BJ (cell line): ENCODE data around the gene OVOL3. TPM values are rescaled to one million over a fixed set of nuclear protein-coding genes. Genes with fewer than 3 reads are reported as not detected.

Source experiments
- CTCF ChIA-PET: fragments of 350-600 bp; formaldehyde crosslinking; extraction: SDS; loops from one replicate; lab custom pipeline; 2021; ENCODE audit warnings: antibody characterized with exemption, inconsistent platforms; lab: Yijun Ruan, JAX
- POLR2A ChIA-PET: fragments of 300-600 bp; sonication (Branson Sonifier 250); formaldehyde crosslinking; extraction: SDS; loops from one replicate; lab custom pipeline; 2021; ENCODE audit warnings: antibody characterized with exemption; lab: Charles Lee
- DNase-seq: peaks from one replicate; pipeline ENCODE4 v3.0.0-alpha.2; 2011; ENCODE audit warnings: low read depth
- H3K27me3 ChIP-seq: 2 replicates; pipeline ENCODE4 v1.6.0; 2011; ENCODE audit warnings: low read length; ENCODE audit not compliant: control insufficient read depth, insufficient read depth
- H3K36me3 ChIP-seq: 2 replicates; pipeline ENCODE4 v1.5.1; 2011; ENCODE audit warnings: low read length; ENCODE audit not compliant: control insufficient read depth, insufficient read depth
- H3K4me3 ChIP-seq: 2 replicates; pipeline ENCODE4 v1.5.1; 2011; ENCODE audit warnings: low read depth, mild to moderate bottlenecking, control low read depth, low read length
- polyA plus RNA-seq: library from polyadenylated mRNA; depleted of rRNA; stranded (reverse); fragments of >200 nt; gene quantifications from 2 replicates; pipeline ENCODE4 v1.2.3, GENCODE V29; 2011
- TF ChIP-seq, protein P1 (sequence below): IDR thresholded peaks from 2 replicates; pipeline ENCODE4 v1.5.1; 2011; ENCODE audit warnings: low read depth, mild to moderate bottlenecking, control low read depth, inconsistent platforms, low read length, moderate library complexity; ENCODE audit not compliant: insufficient read depth

OVOL3 gene
- polyA plus RNA-seq, 1 experiment = not detected

DNA sequence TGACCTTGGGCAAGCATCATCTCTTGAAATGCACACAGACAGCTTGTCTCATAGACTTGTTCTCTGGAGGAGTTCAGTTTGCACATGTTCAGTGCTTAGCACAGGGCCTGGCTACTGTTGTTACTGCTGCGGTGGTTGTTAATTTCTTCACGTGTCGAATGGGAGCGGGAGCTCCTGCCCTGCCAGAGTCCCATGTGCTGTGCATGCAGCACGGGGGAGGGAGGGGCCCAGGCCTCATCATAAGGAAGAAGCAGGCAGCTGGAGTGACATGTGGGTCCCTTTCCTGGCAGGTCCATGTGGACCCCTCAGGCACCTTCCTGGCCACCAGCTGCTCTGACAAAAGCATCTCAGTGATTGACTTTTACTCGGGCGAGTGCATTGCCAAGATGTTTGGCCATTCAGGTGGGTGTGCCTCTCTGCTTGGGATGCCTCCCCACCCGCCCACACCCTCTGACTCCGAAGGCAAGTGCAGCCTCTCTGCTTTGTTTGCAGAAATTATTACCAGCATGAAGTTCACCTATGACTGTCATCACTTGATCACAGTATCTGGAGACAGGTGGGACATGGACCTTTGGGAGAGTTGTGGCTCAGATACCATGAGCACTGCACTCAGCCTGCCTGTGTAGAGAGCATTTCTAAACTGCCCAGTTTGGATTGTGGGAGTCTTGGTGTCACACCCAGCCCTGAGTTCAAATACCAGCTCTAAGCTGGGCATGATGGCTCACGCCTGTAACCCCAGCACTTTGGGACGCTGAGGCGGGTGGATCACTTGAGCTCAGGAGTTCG, 19.8 kb upstream of the OVOL3 start:
- TF ChIP-seq, protein P1, sequence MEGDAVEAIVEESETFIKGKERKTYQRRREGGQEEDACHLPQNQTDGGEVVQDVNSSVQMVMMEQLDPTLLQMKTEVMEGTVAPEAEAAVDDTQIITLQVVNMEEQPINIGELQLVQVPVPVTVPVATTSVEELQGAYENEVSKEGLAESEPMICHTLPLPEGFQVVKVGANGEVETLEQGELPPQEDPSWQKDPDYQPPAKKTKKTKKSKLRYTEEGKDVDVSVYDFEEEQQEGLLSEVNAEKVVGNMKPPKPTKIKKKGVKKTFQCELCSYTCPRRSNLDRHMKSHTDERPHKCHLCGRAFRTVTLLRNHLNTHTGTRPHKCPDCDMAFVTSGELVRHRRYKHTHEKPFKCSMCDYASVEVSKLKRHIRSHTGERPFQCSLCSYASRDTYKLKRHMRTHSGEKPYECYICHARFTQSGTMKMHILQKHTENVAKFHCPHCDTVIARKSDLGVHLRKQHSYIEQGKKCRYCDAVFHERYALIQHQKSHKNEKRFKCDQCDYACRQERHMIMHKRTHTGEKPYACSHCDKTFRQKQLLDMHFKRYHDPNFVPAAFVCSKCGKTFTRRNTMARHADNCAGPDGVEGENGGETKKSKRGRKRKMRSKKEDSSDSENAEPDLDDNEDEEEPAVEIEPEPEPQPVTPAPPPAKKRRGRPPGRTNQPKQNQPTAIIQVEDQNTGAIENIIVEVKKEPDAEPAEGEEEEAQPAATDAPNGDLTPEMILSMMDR = no peak
- H3K27me3 ChIP-seq = no peaks in the 10 kb centered on the region
- no peak overlapping the region for H3K4me3 ChIP-seq
- ChIA-PET POLR2A (no interaction called here), CTCF (no interaction called here)
- no peak for DNase-seq
- peaks cover 5% of the 10 kb centered on the region for H3K36me3 ChIP-seq

DNA sequence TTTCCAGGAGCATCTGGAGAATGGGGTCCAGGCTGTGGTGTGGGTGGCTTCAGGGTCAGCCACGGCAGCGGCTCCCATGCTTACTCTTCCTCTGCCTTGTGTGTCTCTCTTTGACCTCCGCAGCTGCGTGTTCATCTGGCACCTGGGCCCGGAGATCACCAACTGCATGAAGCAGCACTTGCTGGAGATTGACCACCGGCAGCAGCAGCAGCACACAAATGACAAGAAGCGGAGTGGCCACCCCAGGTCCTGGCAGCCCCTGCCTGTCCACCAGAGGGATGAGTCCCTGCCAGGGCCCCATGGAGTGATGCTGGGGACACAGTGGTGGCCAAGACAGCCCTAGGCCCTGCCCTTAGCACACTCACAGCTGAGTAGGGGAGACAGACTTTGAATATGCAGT, 18.4 kb upstream of the OVOL3 start:
- Histone ChIP-seq H3K4me3 (no peak overlapping the region), H3K36me3 (peaks cover 4% of the 10 kb centered on the region), H3K27me3 (no peaks in the 10 kb centered on the region)
- TF ChIP-seq, protein P1 = no peak
- ChIA-PET CTCF (no interaction called here), POLR2A (no interaction called here)
- DNase-seq = no peak

DNA sequence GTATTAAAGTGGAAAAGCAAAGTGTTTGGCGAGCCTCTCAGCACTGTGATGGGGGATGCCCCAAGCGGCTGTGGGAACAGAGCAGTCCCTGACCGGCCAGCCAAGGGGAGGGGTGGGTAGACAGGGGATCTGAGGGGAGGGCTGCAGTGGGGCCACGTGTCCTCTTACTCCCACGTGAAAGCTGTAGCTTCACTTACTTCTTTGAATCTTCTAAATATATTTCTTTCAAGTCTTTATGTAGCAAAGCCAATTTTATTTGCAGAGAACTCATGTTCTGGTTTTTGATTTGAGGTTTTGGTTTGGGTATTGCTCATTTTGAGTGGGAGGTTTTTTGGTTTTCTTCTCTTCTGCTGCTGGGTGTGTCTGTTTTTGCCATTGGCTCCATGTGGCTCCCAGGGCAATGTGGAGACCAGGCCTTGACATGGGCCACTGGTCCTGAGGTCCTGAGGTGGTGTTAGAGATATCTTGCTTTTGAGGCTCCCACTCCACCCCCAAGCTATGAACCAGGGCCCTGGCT, 17.7 kb upstream of the OVOL3 start:
- no peaks in the 10 kb centered on the region for H3K27me3 ChIP-seq
- no peak overlapping the region for H3K4me3 ChIP-seq
- peaks cover 4% of the 10 kb centered on the region for H3K36me3 ChIP-seq
- POLR2A ChIA-PET = no interaction called here
- TF ChIP-seq, protein P1 = no peak
- CTCF ChIA-PET = no interaction called here
- DNase-seq = no peak

DNA sequence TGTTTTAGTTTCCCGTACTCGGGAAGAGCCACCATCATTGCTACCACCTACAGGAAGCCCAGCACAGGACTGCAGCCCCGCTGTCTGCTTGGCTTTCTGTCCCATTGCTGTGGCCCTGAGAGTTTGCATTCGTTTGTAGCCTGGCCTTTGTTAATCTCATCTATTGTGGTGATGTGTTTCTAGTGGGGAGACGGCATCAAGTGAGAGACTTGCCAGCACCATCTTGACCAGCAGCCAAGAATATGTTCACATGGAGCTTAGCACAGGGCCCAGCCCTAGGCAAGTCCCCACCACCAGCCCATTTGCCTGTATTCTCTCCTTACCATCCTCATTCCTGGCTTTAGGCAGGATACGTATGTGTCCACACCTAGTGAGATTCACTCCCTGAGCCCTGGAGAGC, 17.3 kb upstream of the OVOL3 start:
- TF ChIP-seq, protein P1 = no peak
- no peak for DNase-seq
- H3K4me3 ChIP-seq = no peak overlapping the region
- H3K27me3 ChIP-seq = no peaks in the 10 kb centered on the region
- peaks cover 4% of the 10 kb centered on the region for H3K36me3 ChIP-seq
- ChIA-PET CTCF (no interaction called here), POLR2A (no interaction called here)

DNA sequence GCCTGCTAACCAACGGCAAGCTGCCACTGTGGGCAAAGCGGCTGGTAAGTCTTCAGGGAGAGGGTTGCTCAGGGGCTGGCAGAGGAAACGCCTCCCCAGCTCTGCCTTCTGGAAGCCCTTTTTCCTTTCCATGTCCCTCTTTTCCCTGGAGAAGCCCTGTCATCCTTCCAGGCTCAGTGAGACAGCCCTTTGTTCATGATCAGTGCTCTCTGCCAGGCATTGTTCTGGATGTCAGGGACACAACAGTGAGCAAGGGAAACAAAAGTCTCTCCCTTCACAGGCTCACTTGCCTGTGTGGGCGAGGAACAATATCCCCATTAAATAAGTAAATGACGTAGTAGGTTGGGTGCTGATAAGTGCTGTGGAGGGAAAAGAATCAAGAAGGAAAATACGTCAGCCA, 13.9 kb upstream of the OVOL3 start:
- no peak for DNase-seq
- POLR2A ChIA-PET = no interaction called here

More for the DNA sequence above, 13.9 kb upstream of the OVOL3 start:
- CTCF ChIA-PET = no interaction called here
- TF ChIP-seq, protein P1 = no peak
- H3K27me3 ChIP-seq = no peaks in the 10 kb centered on the region
- peaks cover 1% of the 10 kb centered on the region; the same call in 1 of the 2 replicates for H3K36me3 ChIP-seq
- H3K4me3 ChIP-seq = no peak overlapping the region
